Small intestine (tissue), 7 donors: ENCODE data around the gene KDM2B. TPM values are rescaled to one million over a fixed set of nuclear protein-coding genes. Genes with fewer than 3 reads are reported as not detected.

Experiments used
- DNase-seq, 2 donors: peaks; one replicate each; pipeline versions ENCODE4 v3.0.0 to v3.0.0-alpha.2; 2013
- FAIRE-seq: peaks from 2 replicates; lab custom pipeline; 2012; peaks lifted over from hg19 to GRCh38; lab: Jason Lieb, UNC
- H3K27ac ChIP-seq, 3 donors: one replicate each; pipeline ENCODE4 v1.5.1; 2013; ENCODE audit warnings: low read length in 2 of 3, mild to moderate bottlenecking in 2 of 3, control low read depth in 1 of 3, inconsistent platforms in 1 of 3, low read depth in 1 of 3, moderate library complexity in 1 of 3
- H3K27me3 ChIP-seq, 3 donors: one replicate each; pipeline ENCODE4 v1.6.1; 2013; ENCODE audit warnings: low read length in 3 of 3, inconsistent platforms in 1 of 3; ENCODE audit not compliant: control insufficient read depth in 3 of 3, insufficient read depth in 3 of 3
- H3K36me3 ChIP-seq, 3 donors: one replicate each; pipeline ENCODE4 v1.6.1; 2013; ENCODE audit warnings: low read length in 3 of 3, inconsistent platforms in 1 of 3, low read depth in 1 of 3, mild to moderate bottlenecking in 1 of 3, moderate library complexity in 1 of 3; ENCODE audit not compliant: control insufficient read depth in 3 of 3, insufficient read depth in 2 of 3
- H3K4me1 ChIP-seq, 3 donors: one replicate each; pipeline ENCODE4 v1.6.1; 2013; ENCODE audit warnings: low read length in 2 of 3, inconsistent platforms in 1 of 3, low read depth in 1 of 3, mild to moderate bottlenecking in 1 of 3, moderate library complexity in 1 of 3; ENCODE audit not compliant: control insufficient read depth in 3 of 3, insufficient read depth in 2 of 3
- H3K4me3 ChIP-seq, 3 donors: one replicate each; pipeline ENCODE4 v1.5.1; 2013; ENCODE audit warnings: low read length in 3 of 3, control low read depth in 1 of 3, inconsistent platforms in 1 of 3, low read depth in 1 of 3, mild to moderate bottlenecking in 1 of 3, moderate library complexity in 1 of 3
- H3K9me3 ChIP-seq, 2 donors: one replicate each; pipeline ENCODE4 v1.6.1; 2013; ENCODE audit warnings: low read depth in 1 of 2, low read length in 1 of 2; ENCODE audit not compliant: control insufficient read depth in 2 of 2, insufficient read depth in 1 of 2
- WGBS, 3 donors: extraction: QIAGEN DNeasy Blood & Tissue Kit; methylation state at CpG; one replicate each; pipeline ENCODE4 v1.1.7; 2013; 5-methylcytosine and 5-hydroxymethylcytosine counted together
- polyA plus RNA-seq, 4 donors: library from polyadenylated mRNA; stranded (reverse) in 3 of 4; unstranded in 1 of 4; fragments of 200-250 nt in 3 of 4; fragments of 120-200 nt in 1 of 4; gene quantifications; one replicate each; pipeline versions ENCODE4 v1.2.1 to v1.2.3, GENCODE V29; 2013
- donor health status: healthy with polysubstance abuse.
- donor health status: control.
- donor health status: control.
- donor health status: Bipolar disorder and iron deficiency.
- donor health status: healthy.

KDM2B gene
- polyA plus RNA-seq, 4 donors = 7.6 to 16.0 (median 11.8) TPM

- FAIRE-seq (no peak), DNase-seq (no peak)
- H3K27me3 ChIP-seq = no peaks in the 10 kb centered on the region
- H3K4me3 ChIP-seq = no peak overlapping the region
- no peak overlapping the region for H3K27ac ChIP-seq
- H3K36me3 ChIP-seq = peaks cover 0 to 67% (median 0%) of the 10 kb centered on the region in 3 donors
- 83 to 84% (median 84%) methylated on average over 12 of the region's 12 CpGs for WGBS, 3 donors
- H3K4me1 ChIP-seq = peaks cover 0 to 4% (median 0%) of the 10 kb centered on the region in 3 donors
- no peaks in the 10 kb centered on the region for H3K9me3 ChIP-seq
Measured at GRCh38 chr12:121512561-121512960, 68.3 kb downstream of the KDM2B start.

DNA sequence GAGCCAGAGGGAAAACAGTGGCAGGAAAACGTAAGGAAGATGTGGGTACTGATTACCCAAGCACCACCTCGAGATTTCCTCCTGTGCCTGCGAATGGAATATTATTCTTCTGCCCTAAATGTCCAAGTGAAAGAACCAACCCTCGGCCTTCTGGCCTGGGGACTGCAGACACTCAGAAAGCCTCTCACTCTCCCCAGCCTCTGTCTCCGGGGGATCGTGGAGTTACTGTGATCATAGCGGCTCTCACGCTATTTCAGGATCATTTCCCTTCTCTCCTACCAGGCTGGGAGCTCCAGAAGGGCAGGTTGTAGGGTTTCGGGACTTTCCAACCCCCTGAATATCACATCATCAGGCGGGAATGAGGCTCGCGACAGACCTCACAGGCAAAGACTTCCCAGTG is 68.9 kb downstream of the KDM2B start:
- Histone ChIP-seq H3K27ac (no peak overlapping the region), H3K27me3 (no peaks in the 10 kb centered on the region), H3K4me3 (no peak overlapping the region), H3K36me3 (peaks cover 0 to 69% (median 0%) of the 10 kb centered on the region in 3 donors), H3K9me3 (no peaks in the 10 kb centered on the region), H3K4me1 (peaks cover 0 to 4% (median 0%) of the 10 kb centered on the region in 3 donors)
- 83 to 91% (median 85%) methylated on average over 12 of the region's 12 CpGs for WGBS, 3 donors
- no peak for DNase-seq
- no peak for FAIRE-seq

GRCh38 chr12:121509339-121509738 is 71.5 kb downstream of the KDM2B start:
- peaks cover 0 to 4% (median 0%) of the 10 kb centered on the region in 3 donors for H3K4me1 ChIP-seq
- H3K27me3 ChIP-seq = no peaks in the 10 kb centered on the region
- 93 to 95% (median 95%) methylated on average over 16 of the region's 16 CpGs for WGBS, 3 donors
- no peaks in the 10 kb centered on the region for H3K9me3 ChIP-seq
- peaks cover 0 to 76% (median 0%) of the 10 kb centered on the region in 3 donors for H3K36me3 ChIP-seq
- no peak for DNase-seq
- H3K4me3 ChIP-seq = no peak overlapping the region
- no peak for FAIRE-seq
- H3K27ac ChIP-seq = no peak overlapping the region

GRCh38 chr12:121508533-121508932 is 72.3 kb downstream of the KDM2B start:
- WGBS, 3 donors = 93 to 96% (median 94%) methylated on average over 11 of the region's 11 CpGs
- Histone ChIP-seq H3K4me1 (peaks cover 0 to 3% (median 0%) of the 10 kb centered on the region in 3 donors), H3K27me3 (no peaks in the 10 kb centered on the region), H3K36me3 (peaks cover 0 to 84% (median 0%) of the 10 kb centered on the region in 3 donors), H3K27ac (no peak overlapping the region), H3K4me3 (no peak overlapping the region), H3K9me3 (no peaks in the 10 kb centered on the region)
- DNase-seq (no peak), FAIRE-seq (no peak)

DNA sequence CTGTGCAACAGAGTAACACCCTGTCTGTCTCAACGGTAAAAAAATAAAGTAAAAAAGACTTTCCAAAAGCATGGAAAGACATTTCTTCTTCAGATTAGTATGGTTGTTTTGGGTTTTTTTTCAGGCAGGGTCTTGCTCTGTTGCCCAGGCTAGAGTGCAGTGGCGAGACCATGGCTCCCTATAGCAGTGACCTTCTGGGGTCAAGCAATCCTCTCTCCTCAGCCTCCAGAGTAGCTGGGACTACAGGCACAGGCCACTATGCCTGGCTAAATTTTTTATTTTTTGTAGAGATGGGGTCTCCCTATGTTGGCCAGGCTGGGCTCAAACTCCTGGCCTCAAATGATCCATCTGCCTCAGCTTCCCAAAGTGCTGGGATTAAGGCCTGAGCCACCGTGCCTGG is 72.8 kb downstream of the KDM2B start:
- Histone ChIP-seq H3K36me3 (peaks cover 0 to 83% (median 0%) of the 10 kb centered on the region in 3 donors), H3K27me3 (no peaks in the 10 kb centered on the region)

GRCh38 chr12:121507245-121507644 is 73.6 kb downstream of the KDM2B start:
- Histone ChIP-seq H3K4me3 (no peak overlapping the region), H3K9me3 (no peaks in the 10 kb centered on the region), H3K27me3 (no peaks in the 10 kb centered on the region), H3K27ac (no peak overlapping the region), H3K36me3 (peaks cover 0 to 80% (median 0%) of the 10 kb centered on the region in 3 donors), H3K4me1 (no peaks in the 10 kb centered on the region)
- 87 to 90% (median 88%) methylated on average over 8 of the region's 8 CpGs for WGBS, 3 donors
- FAIRE-seq = no peak
- no peak for DNase-seq

More for the DNA sequence above, 72.8 kb downstream of the KDM2B start:
- Histone ChIP-seq H3K4me1 (no peaks in the 10 kb centered on the region), H3K4me3 (no peak overlapping the region), H3K27ac (no peak overlapping the region), H3K9me3 (no peaks in the 10 kb centered on the region)
- no peak for DNase-seq
- 89 to 91% (median 89%) methylated on average over 3 of the region's 3 CpGs for WGBS, 3 donors
- no peak for FAIRE-seq

GRCh38 chr12:121505513-121505912 is 75.3 kb downstream of the KDM2B start:
- WGBS, 3 donors = 65 to 84% (median 76%) methylated on average over 3 of the region's 3 CpGs
- FAIRE-seq = no peak

GRCh38 chr12:121504505-121504904 is 76.3 kb downstream of the KDM2B start:
- H3K9me3 ChIP-seq = no peaks in the 10 kb centered on the region
- H3K27ac ChIP-seq = no peak overlapping the region
- DNase-seq (no peak), FAIRE-seq (no peak)
- H3K36me3 ChIP-seq = peaks cover 0 to 64% (median 0%) of the 10 kb centered on the region in 3 donors
- 91 to 96% (median 95%) methylated on average over 13 of the region's 13 CpGs for WGBS, 3 donors
- H3K4me1 ChIP-seq = no peaks in the 10 kb centered on the region
- no peaks in the 10 kb centered on the region for H3K27me3 ChIP-seq
- H3K4me3 ChIP-seq = no peak overlapping the region

More at GRCh38 chr12:121505513-121505912, 75.3 kb downstream of the KDM2B start:
- Histone ChIP-seq H3K36me3 (peaks cover 0 to 74% (median 0%) of the 10 kb centered on the region in 3 donors), H3K4me1 (no peaks in the 10 kb centered on the region), H3K4me3 (no peak overlapping the region), H3K27me3 (no peaks in the 10 kb centered on the region), H3K27ac (no peak overlapping the region), H3K9me3 (no peaks in the 10 kb centered on the region)
- DNase-seq = no peak

DNA sequence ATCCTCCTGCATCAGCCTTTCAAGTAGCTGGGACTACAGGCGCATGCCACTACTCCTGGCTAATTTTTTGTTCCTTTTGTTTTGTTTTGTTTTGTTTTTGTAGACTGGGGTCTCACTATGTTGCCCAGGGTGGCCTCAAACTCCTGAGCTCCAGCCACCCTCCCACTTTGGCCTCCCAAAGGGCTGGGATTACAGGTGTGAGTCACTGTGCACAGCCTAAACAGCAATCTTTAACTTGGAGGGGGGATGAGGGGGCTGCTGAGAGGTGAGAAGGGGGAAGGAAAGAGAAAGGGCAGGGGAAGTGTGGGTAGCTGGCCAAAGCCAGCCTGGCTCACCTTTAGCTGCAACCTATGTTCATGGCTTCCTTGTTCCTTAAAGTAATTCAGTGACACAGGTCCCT is 77.4 kb downstream of the KDM2B start:
- Histone ChIP-seq H3K27ac (no peak overlapping the region), H3K27me3 (no peaks in the 10 kb centered on the region), H3K9me3 (no peaks in the 10 kb centered on the region), H3K4me1 (no peaks in the 10 kb centered on the region), H3K36me3 (peaks cover 0 to 55% (median 0%) of the 10 kb centered on the region in 3 donors), H3K4me3 (no peak overlapping the region)
- no peak for DNase-seq
- no peak for FAIRE-seq
- 95 to 100% (median 98%) methylated on average over 1 of the region's 1 CpG for WGBS, 3 donors
